Stimulated activated CD4-positive, alpha-beta T cell treated with anti-CD3 and anti-CD28 coated beads, Interleukin-1b, Interleukin-23, amount 100 ng/mL, for 4 hours (primary cell): ENCODE measurements around the gene PPARA.
A peak's percentile ranks its signal among the peaks of the same experiment; 100 is the strongest.

Experiments used
- DNase-seq, 2 donors: peaks; one replicate each; pipeline ENCODE4 v3.0.0-alpha.2; 2020; ENCODE audit warnings: low read depth in 2 of 2

The PPARA gene

DNA sequence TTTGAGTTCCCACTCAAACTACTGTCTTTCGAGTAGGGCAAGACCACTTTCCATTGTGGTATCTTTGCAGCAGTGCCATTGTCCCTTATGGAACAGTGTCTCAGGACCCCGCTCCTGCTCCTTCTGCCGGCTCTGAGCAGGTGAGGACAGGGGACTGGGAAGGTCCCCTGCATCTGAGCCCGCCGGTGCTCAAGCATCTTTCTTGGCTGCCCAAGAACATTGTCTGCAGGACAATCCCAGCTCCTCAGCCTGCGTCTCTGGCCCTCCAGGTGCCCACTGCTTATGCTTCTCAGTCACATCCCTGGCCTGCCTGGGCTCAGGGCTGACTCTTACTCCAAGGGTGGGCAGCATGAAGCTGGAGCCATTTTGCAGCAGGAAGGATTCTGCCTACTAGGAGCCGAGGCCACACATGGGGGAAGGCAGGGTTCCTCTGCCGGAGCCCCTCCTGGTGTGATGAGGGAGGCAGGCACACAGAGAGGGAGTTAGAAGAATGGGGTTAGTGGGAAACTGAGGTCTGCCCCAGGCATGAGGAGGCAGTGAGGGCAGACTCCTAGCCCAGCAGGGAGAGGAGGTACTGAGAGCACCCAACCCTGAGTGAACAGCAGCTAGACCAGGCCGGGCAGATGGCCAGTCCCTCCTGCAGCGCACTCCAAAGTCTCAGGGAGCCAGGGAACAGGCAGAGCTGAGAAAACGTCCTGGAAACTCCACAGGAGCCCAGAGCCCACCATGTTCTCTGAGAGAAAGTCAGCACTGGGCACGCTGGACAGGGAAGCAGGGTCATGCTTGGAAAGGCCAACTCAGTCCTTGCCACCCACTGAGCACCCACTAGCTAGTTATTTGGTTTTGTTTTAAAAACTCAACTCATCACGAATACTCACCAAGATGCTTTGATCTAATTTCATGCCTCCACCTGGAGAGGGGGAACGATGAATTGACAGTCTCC, 7.5 kb upstream of the PPARA start:
- no peak for DNase-seq

DNA sequence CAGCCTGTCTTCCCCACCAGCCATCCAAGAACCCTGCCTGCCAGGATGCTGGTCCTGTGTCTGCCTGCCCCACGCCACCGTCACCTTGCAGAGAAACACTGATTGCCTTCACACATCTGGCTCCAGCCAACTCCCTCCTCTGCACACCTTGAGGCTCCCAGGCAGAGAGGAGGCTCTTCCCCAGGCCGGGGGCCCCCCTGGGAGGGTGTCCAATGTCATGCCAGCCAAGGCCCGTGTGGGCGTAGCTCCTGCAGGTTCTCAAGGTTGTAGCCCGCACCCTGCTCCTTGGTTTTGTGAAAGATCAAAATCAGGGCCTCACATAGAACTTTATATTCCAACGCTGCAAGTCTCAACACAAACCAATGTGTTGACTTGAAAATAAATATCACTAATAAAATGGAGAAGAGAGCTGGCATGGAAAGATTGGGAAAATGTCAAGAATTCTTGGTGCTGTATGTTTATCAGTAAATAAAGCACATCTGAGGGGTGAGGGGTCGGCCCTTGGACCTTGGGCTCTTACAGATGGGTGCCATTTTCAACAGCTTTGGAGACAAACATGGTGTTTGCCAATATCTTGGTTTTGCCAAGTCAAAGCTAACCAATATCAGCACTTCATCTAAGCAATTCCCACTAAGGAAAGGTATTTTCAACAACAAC, 6.7 kb upstream of the PPARA start:
- no peak for DNase-seq

DNA sequence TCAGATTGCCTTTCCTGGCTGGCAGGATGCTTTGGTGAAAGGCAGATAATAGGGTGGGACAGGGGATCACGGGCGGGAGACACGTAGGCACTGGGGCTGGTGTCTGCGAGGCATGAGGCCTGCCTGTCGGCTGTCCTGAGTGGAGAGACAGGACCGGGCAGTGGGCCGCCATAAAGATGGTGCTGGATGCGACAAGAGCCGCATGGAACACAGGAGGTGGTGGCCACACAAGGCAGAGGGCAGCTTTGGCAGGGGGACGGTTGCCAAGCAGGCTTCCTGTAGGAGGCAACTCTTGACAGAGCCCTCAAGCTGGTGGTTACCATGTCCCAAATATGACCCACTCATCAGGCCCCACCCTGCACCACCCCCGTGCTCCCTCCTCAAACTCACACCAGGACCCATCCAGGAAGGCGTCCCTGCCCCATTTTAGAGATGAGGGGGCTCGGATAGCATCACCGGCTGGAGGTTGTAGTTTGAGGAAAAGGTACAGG, 4.9 kb upstream of the PPARA start:
- DNase-seq = no peak

DNA sequence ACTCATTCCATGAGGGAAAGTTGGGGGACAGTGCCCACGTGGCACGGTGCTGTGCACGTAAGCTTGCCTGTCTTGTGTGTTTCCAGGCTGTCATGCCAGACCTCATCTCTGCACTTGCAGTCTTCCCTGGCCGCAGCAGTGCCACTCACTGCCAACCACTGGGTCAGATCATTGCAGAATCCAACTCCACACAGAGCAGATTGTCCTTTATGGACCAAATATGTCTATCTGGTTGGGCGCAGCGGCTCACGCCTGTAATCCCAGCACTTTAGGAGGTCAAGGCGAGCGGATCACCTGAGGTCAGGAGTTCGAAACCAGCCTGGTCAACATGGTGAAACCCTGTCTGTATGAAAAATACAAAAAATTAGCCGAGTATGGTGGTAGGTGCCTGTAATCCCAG, 4.4 kb upstream of the PPARA start:
- DNase-seq = no peak

GRCh38 chr22:46146329-46146728, 4.0 kb upstream of the PPARA start:
- DNase-seq = no peak

DNA sequence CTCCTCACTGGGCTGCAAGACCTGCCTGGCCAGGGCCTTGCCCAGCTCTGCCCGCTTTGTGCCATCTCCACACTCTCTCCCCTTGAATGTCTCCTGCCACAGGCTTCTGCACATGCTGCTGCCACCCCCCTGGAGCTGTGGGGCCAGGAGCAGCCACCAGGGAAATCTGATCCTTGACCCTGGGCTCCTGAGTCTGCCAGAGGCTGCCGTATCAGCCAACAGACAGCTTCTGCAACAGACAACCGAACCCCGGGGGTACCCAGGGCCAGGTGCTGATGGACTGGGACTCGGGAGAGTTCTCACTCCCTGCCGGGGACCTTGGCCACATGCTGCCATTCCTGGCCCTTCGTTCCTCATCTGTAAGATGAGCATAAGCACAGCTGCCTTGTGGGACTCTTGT, 3.3 kb upstream of the PPARA start:
- no peak for DNase-seq

DNA sequence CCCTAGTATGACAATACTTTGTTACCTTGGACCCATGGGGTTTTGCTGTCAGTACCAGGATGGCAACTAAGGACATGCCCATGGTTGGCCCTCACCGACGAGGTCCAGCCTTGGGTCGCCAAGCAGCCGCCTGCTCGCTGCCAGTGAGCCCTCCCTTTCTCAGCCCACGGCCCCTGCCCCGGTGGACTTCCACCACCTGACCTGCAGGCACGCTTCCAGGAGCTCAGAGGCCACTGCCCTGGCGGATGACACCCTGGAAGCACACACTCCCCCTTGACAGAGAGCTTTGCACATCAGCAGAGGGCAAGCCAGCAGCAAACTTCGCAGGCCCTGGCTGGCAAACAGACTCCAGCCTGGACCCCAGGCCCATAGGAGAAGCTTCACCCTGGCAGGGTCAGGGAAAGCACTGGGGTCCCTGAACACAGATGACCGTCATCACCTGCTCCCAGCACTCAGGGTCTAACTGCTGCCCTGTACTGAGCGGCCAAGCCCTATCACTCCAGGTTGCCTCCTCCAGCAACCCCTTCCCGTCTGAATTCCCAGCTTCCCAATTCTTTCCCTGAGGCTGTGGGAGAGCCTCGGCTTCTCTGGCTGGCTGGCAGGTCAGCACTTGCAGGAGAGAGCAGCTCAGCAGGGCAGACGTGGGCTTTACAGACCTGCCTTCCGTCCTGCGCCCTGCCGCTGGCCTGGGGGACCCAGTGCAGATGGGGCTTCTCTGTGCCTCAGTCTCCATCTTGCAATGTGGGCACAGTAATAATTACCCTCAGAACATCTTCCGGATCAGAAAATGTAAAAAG, 2.7 kb upstream of the PPARA start:
- no peak for DNase-seq

DNA sequence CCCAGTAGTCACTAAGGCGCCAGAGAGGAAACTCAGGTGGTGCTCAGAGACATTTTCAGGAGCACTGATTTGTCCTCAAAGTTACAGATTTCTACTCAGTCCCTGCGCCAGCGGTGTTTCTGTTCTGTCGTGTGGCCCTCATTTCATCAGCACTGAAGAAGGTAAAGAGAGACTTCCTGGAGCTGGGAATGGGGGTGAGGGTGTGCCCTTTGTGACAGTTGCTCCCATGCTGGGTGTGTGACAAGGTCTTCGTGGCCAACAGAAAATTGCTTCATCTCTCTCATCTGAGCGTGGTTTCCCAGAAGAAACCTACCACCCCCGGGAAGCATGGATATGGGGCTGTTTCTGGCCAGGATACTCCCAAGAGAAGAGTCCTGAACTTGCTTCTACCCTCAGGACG, 2.0 kb upstream of the PPARA start:
- DNase-seq = no peak

DNA sequence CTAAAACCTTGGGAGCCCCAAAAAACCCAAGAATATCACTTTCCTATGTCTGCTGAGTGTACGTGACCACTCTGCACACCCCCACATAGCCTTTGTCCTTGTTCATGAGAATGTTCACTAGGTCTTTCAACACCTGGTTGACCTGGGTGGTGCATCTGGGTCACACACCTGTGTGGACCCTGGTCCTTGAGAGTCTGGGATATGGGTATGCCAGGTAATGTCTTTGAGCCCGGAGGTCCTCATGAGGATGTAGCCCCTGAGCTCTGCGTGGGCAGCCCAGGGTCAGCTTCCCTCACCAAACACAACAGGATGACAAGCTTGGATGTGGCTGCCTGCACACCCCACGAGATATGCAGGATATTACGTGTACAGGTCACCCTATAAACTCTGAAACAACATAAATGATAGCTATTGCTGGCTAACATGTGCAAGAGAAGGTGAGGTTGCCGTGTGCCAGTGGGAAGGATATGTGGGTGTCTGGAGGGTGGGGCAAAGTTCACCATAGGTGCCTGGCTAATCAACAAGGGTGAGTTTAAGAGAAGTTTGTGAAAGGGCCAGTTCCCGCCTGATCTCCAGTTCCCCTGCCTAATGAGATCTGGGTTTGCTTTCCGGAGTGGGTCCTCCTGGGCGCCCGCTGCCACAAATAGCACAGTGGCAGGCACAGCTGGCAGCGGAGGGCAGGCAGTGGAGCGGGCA, 1.4 kb upstream of the PPARA start:
- DNase-seq = no peak

DNA sequence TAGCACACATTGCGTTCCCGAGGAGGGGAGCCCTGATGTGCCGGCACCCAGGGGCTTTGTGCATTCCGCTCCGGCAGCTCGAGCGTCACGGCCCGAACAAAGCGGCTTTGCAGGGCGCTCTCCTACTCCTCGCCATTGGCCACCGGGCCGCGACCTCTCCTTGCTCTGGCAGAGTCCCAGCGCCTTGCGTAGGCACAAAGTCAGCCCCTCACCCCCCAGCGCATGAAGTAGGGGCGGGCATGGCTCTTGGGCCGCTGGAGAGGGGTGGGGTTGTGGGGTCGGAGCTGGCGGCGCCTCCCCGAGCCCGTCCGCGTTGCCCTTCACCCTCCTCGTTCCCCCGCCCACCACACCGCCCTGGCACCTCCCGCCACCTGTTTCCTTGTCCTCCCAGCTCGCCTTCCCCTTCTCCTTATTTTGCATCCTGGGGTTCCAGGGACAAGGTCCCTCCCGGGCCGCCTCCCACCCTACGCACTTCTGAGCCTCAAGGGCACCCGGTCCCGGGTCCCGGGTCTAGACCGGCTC, 753 bp upstream of the PPARA start:
- peak in 1 of 2 donors; percentile 23 for DNase-seq

DNA sequence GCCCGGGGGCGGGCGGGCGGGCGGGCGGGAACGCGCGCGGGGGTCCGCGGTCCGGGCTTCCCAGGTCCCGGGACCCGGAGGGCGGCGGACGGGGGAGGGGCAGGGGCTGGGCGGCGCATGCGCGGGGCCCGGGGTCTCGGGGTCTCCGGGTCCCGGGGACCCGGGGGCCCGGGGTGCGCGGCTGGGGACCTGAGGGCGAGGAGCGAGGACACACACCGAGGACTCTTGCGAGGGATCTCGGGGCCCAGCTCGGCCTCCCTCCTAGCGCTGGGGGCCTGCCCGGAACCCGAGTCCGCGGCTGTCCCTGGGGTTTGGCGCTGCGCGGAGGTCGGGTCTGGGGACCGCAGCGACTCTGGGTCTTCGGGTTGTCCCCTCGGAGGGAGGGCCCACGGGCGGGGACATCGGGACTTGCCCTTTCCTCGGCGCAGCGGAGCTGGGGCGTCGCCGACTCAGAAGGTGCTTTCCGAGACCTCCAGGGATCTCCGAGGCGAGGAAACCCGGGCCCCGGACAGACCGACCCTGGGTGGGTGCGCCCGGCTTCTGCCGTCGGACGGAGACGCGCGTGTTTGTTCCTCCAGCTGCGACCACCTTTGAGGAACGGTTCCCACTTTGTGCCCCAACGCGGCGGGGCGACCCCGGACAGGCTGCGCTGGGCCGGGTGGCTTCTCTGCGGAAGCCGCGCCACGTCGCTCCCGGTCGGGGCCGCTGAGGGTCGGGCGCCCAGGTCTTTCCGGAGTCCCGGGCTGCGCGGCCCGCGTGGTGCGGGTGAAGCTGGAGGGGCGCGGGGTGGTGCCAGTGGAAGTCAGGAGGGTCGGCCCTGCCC, 540 bp downstream of the PPARA start:
- peak; percentile 31 to 46 for DNase-seq

GRCh38 chr22:46153930-46154329, 3.6 kb downstream of the PPARA start:
- DNase-seq = no peak

- no peak for DNase-seq
Observed at GRCh38 chr22:46156031-46156430, 5.7 kb downstream of the PPARA start.

- no peak for DNase-seq
Observed at GRCh38 chr22:46158283-46158682, 8.0 kb downstream of the PPARA start.

DNA sequence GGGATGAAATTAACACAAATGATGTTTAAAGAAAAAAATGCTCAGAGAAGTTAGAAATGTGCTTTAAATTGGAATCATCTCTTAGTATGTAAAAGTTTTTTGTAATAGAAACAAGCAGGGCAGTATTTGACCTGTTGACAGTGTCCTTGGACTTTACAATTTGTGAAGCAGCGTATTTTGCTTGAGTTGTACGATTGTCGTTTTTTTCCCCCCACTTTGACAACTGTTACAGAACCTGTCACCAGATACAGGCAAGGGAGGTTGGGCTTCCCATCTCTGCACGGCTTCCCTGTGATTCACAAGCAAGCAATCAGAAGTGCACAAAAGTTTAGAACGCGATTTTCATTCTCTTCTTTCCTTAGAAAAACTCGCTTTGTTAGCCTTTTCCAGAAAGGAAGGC, 8.9 kb downstream of the PPARA start:
- no peak for DNase-seq

DNA sequence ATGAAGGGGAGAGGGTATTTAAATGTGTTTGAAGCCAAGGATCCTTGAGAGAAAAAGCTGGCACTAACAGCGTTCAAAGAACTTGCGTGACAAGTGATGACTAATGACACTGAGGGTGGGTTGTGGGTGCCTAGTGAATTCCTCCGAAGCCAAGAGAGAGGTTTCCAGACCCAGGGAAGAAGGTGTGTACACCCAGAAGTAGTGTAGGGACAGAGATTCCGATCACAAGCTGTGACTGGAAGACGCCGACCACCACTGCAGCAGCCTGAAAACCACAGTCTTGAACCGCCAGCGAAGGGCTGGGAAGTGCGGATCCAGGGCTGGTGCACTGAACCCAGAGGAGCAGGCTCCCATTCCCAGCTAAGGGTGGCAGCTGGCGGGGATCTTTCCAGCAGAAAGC, 9.5 kb downstream of the PPARA start:
- no peak for DNase-seq

GRCh38 chr22:46162285-46162684, 12.0 kb downstream of the PPARA start:
- DNase-seq = no peak

- DNase-seq = no peak
Observed at GRCh38 chr22:46162771-46163556, 12.6 kb downstream of the PPARA start.

- DNase-seq = no peak
Observed at GRCh38 chr22:46163557-46163888, 13.2 kb downstream of the PPARA start.

DNA sequence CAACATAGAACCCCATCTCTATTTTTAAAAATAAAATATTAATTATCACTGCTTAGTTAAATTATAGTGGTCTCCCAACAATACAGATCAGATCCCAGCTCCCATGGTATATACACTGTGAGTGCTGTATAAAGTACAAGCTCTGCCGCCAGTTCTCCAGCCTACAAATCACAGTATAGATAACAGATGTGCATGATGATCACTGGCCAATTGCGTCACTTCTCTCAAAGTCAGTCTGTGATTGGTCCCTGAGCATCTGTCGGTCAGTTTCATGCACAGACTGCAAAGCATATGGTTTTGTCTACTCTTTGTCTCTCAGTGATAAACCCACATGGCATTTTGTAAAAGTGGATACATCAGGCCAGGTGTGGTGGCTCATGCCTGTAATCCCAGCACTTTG, 15.7 kb downstream of the PPARA start:
- no peak for DNase-seq
